C4-2B (cell line): Measurements from ENCODE around the gene PRKAR2A.

Source experiments
- CTCF ChIP-seq: fragments of 450-650 bp; conservative IDR thresholded peaks from 2 replicates; pipeline ENCODE4 v1.5.1; 2017; ENCODE audit warnings: mild to moderate bottlenecking
- ZFX ChIP-seq: fragments of 450-650 bp; IDR thresholded peaks from 2 replicates; pipeline ENCODE4 v1.6.1; 2017

- TF ChIP-seq CTCF (no peak), ZFX (no peak)
Observed at GRCh38 chr3:48747015-48747615, 100.6 kb downstream of the PRKAR2A start.
